ENCODE results near the gene BTN3A1. TPM values are rescaled to one million over a fixed set of nuclear protein-coding genes. Genes with fewer than 3 reads are reported as not detected.

BTN3A1 gene
- total RNA-seq, 1 donor = 25.3 TPM

DNA sequence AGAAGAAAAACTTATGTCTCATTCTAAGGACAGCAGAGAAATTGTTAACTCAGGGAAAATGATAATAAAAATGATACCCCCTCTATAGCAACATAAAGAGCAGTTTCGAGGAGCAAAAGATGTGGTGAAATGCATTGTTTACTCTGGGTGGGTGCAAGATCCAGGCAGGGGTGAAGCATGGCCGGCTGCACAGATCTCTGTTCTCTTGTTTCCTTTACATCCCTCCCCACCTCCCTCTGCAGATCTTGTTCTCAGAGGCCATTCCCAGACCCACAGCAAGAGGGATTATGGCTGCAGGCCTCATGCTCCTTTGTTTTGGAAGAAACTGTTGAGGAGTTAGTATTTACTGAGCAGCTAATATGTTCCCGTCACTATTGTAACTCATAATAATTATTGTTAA is 1.8 kb downstream of the BTN3A1 start:
- Histone ChIP-seq H3K79me2 (ENCODE audit: insufficient read depth, low read length) (no peaks in the 10 kb centered on the region), H3K9me3 (ENCODE audit: low read depth, low read length) (no peaks in the 10 kb centered on the region), H3K4me2 (ENCODE audit: insufficient read depth, low read length) (no peak overlapping the region), H3K27ac (ENCODE audit: low read depth, low read length) (no peak overlapping the region), H4K20me1 (ENCODE audit: insufficient read depth, low read length) (no peaks in the 10 kb centered on the region), H3K4me1 (ENCODE audit: insufficient read depth, low read length) (peaks cover 10% of the 10 kb centered on the region), H3K4me3 (ENCODE audit: insufficient read depth, low read length) (no peak overlapping the region), H3K36me3 (ENCODE audit: insufficient read depth, low read length) (no peaks in the 10 kb centered on the region), H2AFZ (ENCODE audit: low read length) (no peak overlapping the region), H3K27me3 (ENCODE audit: insufficient read depth, low read length) (no peaks in the 10 kb centered on the region)
- TF ChIP-seq, protein P1, sequence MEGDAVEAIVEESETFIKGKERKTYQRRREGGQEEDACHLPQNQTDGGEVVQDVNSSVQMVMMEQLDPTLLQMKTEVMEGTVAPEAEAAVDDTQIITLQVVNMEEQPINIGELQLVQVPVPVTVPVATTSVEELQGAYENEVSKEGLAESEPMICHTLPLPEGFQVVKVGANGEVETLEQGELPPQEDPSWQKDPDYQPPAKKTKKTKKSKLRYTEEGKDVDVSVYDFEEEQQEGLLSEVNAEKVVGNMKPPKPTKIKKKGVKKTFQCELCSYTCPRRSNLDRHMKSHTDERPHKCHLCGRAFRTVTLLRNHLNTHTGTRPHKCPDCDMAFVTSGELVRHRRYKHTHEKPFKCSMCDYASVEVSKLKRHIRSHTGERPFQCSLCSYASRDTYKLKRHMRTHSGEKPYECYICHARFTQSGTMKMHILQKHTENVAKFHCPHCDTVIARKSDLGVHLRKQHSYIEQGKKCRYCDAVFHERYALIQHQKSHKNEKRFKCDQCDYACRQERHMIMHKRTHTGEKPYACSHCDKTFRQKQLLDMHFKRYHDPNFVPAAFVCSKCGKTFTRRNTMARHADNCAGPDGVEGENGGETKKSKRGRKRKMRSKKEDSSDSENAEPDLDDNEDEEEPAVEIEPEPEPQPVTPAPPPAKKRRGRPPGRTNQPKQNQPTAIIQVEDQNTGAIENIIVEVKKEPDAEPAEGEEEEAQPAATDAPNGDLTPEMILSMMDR (IDR thresholded peaks at IDR 0.05; ENCODE audit: extremely low read depth, low read depth, low read length) = no peak
- DNase-seq (ENCODE audit: insufficient read length, low spot score, missing footprints) = no peak

DNA sequence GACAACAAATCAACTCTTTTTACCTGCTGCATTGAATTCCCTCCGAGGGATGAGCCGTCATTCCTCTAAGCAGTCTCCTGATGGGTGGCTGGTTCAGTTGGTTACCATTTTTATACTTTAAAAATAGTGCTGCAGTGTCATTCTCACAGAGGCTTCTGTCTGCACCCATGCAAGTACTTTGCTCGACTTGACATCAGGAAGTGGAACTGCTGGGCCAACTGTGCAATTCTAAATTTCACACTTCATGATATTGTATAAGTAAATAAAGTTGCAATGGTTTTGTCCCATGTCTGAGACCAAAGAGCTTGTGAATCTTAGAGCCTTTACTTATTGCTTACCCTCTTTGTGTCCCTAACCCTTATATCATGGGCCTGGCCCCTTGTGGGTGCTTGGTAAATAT is 2.5 kb downstream of the BTN3A1 start:
- Histone ChIP-seq H3K36me3 (ENCODE audit: insufficient read depth, low read length) (peaks cover 3% of the 10 kb centered on the region), H3K4me3 (ENCODE audit: insufficient read depth, low read length) (no peak overlapping the region), H3K9me3 (ENCODE audit: low read depth, low read length) (no peaks in the 10 kb centered on the region), H3K27ac (ENCODE audit: low read depth, low read length) (no peak overlapping the region), H3K4me2 (ENCODE audit: insufficient read depth, low read length) (no peak overlapping the region), H4K20me1 (ENCODE audit: insufficient read depth, low read length) (no peaks in the 10 kb centered on the region), H3K79me2 (ENCODE audit: insufficient read depth, low read length) (no peaks in the 10 kb centered on the region), H3K27me3 (ENCODE audit: insufficient read depth, low read length) (no peaks in the 10 kb centered on the region), H2AFZ (ENCODE audit: low read length) (no peak overlapping the region), H3K4me1 (ENCODE audit: insufficient read depth, low read length) (peaks cover 10% of the 10 kb centered on the region)
- TF ChIP-seq, protein P1 (IDR thresholded peaks at IDR 0.05; ENCODE audit: extremely low read depth, low read depth, low read length) = no peak
- no peak for DNase-seq (ENCODE audit: insufficient read length, low spot score, missing footprints)

DNA sequence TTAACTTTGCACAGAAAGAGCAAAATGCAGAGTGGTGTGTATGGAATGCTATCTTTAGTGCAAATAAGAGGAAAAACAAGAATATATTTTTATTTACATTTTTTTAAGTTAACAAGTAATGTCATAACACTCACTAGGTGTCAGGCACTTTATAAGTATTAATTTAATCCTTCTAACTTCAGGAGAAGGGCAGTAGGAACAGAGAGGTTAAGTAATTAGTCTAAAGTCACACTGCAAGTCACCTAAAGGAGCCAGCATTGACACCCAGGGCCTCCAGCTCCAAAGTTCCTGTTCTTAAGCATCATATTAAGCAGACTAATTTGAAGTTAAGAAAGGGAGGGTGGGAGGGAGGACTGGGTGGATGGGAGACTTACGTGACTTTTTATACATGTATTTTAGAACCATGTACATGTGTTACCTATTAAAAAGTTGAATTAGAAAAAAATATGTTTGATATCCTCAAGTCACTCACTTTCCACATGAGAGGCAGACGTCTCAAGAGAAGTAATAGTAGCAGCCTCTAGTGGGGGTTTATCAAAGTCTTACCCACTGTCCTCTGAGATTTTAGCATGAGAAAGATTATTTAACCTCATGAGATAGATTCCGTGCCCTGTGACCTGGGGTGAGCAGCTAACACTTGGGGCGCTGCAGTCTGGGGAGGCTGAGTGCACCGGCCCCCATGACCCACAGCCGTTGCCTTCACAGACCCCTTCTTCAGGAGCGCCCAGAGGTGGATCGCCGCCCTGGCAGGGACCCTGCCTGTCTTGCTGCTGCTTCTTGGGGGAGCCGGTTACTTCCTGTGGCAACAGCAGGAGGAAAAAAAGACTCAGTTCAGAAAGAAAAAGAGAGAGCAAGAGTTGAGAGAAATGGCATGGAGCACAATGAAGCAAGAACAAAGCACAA is 7.0 kb downstream of the BTN3A1 start:
- TF ChIP-seq, protein P1 (IDR thresholded peaks at IDR 0.05; ENCODE audit: extremely low read depth, low read depth, low read length) = no peak
- Histone ChIP-seq H3K79me2 (ENCODE audit: insufficient read depth, low read length) (no peaks in the 10 kb centered on the region), H3K4me3 (ENCODE audit: insufficient read depth, low read length) (no peak overlapping the region), H3K4me1 (ENCODE audit: insufficient read depth, low read length) (peaks cover 10% of the 10 kb centered on the region), H3K4me2 (ENCODE audit: insufficient read depth, low read length) (no peak overlapping the region), H3K27me3 (ENCODE audit: insufficient read depth, low read length) (no peaks in the 10 kb centered on the region), H2AFZ (ENCODE audit: low read length) (no peak overlapping the region), H3K36me3 (ENCODE audit: insufficient read depth, low read length) (peaks cover 8% of the 10 kb centered on the region), H3K9me3 (ENCODE audit: low read depth, low read length) (no peaks in the 10 kb centered on the region), H4K20me1 (ENCODE audit: insufficient read depth, low read length) (no peaks in the 10 kb centered on the region), H3K27ac (ENCODE audit: low read depth, low read length) (no peak overlapping the region)
- no peak for DNase-seq (ENCODE audit: insufficient read length, low spot score, missing footprints)

DNA sequence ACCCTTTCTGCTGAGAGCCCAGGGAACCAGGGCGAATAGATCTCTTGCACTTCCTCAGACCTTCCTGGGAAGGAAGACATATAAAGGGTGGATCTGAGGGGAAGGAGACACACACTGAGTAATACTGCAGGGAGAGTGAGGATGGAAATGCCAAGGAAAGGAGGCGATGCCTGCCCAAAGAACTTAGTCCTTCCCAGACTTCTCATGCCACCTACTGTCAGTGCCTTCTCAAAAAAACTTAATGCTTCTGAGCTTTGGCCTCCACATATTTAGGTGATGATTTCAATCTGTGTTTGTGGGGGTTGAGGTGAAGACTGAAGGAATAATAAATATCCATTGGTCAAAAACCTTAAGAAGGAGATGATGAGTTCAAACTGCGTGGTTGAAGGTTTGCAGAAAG is 9.7 kb downstream of the BTN3A1 start:
- DNase-seq (ENCODE audit: insufficient read length, low spot score, missing footprints) = no peak
- H3K27me3 ChIP-seq (ENCODE audit: insufficient read depth, low read length) = no peaks in the 10 kb centered on the region
- H3K36me3 ChIP-seq (ENCODE audit: insufficient read depth, low read length) = peaks cover 8% of the 10 kb centered on the region
- TF ChIP-seq, protein P1 (IDR thresholded peaks at IDR 0.05; ENCODE audit: extremely low read depth, low read depth, low read length) = peak; percentile 26
- H2AFZ ChIP-seq (ENCODE audit: low read length) = peak overlapping the region; percentile 40
- no peak overlapping the region for H3K4me3 ChIP-seq (ENCODE audit: insufficient read depth, low read length)
- no peaks in the 10 kb centered on the region for H3K9me3 ChIP-seq (ENCODE audit: low read depth, low read length)
- H3K4me2 ChIP-seq (ENCODE audit: insufficient read depth, low read length) = peak overlapping the region; percentile 34
- no peaks in the 10 kb centered on the region for H4K20me1 ChIP-seq (ENCODE audit: insufficient read depth, low read length)
- H3K79me2 ChIP-seq (ENCODE audit: insufficient read depth, low read length) = no peaks in the 10 kb centered on the region
- H3K27ac ChIP-seq (ENCODE audit: low read depth, low read length) = peak overlapping the region; percentile 47
- peaks cover 10% of the 10 kb centered on the region for H3K4me1 ChIP-seq (ENCODE audit: insufficient read depth, low read length)

All from osteoblast (primary cell).